Peyer's patch (tissue), 4 donors: ENCODE measurements around the gene ZNF451. TPM values are rescaled to one million over a fixed set of nuclear protein-coding genes. Genes with fewer than 3 reads are reported as not detected.

Experiments
- DNase-seq, 3 donors: peaks; one replicate each; pipeline ENCODE4 v3.0.0-alpha.2; 2017 to 2019
- H3K27ac ChIP-seq, 4 donors: fragments of 200-600 bp; sonication (generic); one replicate each; pipeline ENCODE4 v1.5.1; 2016 to 2019
- H3K27me3 ChIP-seq, 2 donors: fragments of 200-600 bp; sonication (generic); one replicate each; pipeline ENCODE4 v1.5.1; 2019
- H3K36me3 ChIP-seq, 3 donors: fragments of 200-600 bp; sonication (generic); one replicate each; pipeline ENCODE4 v1.5.1; 2016 to 2019
- H3K4me1 ChIP-seq, 4 donors: fragments of 200-600 bp; sonication (generic); one replicate each; pipeline ENCODE4 v1.5.1; 2016 to 2019
- H3K4me3 ChIP-seq, 4 donors: fragments of 200-600 bp; sonication (generic); 1 replicate in 3 of 4; 2 replicates in 1 of 4; pipeline ENCODE4 v1.5.1; 2016 to 2019; ENCODE audit warnings: mild to moderate bottlenecking in 1 of 4
- H3K9me3 ChIP-seq, 4 donors: fragments of 200-600 bp; sonication (generic); one replicate each; pipeline ENCODE4 v1.5.1; 2016 to 2019; ENCODE audit warnings: mild to moderate bottlenecking in 1 of 4
- POLR2A ChIP-seq, 2 donors: fragments of 450-650 bp; IDR thresholded peaks; one replicate each; pipeline ENCODE4 v1.5.1; 2017; ENCODE audit warnings: antibody characterized with exemption in 2 of 2, mild to moderate bottlenecking in 2 of 2, moderate library complexity in 2 of 2
- total RNA-seq, 4 donors: library from RNA; depleted of rRNA; stranded (reverse); fragments of >200 nt; gene quantifications; one replicate each; pipeline ENCODE4 v1.1.0, GENCODE V29; 2016
- TF ChIP-seq, protein P1 (sequence below), 6 experiments: fragments of 450-650 bp in 4 of 6; fragments of 200-600 bp in 2 of 6; sonication (generic) in 1 of 6; IDR thresholded peaks; one replicate each; pipeline ENCODE4 v1.5.1; 2017 to 2019; ENCODE audit warnings: antibody characterized with exemption in 6 of 6, mild to moderate bottlenecking in 3 of 6, moderate library complexity in 1 of 6

The ZNF451 gene
- total RNA-seq, 4 donors from 2014 or later, result 44.5 to 106 (median 54.9) TPM

DNA sequence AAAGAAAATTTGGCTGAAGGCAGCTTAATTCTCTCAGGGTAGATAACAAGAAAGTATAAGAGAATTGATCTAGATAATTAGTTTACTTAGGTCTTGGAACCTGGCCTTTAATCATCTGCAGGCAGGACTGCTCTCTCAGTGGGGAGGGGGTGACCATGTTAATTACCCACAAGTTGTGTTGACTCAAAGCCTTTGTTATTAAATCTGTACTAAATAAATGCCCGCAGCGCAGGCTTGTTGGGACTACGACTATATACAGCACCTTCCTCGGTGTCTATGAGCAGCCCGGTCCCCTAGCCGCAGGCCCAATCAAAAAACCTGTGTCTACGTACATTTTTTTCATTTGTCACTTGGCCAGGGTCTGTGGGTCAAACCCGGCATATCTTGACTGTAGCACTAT lies 15.6 kb upstream of the ZNF451 start:
- Histone ChIP-seq H3K4me3 (no peak overlapping the region), H3K4me1 (no peaks in the 10 kb centered on the region), H3K36me3 (no peaks in the 10 kb centered on the region), H3K9me3 (no peaks in the 10 kb centered on the region), H3K27me3 (no peaks in the 10 kb centered on the region), H3K27ac (no peak overlapping the region)
- no peak for TF ChIP-seq POLR2A (IDR thresholded peaks at IDR 0.05)
- TF ChIP-seq, protein P1, sequence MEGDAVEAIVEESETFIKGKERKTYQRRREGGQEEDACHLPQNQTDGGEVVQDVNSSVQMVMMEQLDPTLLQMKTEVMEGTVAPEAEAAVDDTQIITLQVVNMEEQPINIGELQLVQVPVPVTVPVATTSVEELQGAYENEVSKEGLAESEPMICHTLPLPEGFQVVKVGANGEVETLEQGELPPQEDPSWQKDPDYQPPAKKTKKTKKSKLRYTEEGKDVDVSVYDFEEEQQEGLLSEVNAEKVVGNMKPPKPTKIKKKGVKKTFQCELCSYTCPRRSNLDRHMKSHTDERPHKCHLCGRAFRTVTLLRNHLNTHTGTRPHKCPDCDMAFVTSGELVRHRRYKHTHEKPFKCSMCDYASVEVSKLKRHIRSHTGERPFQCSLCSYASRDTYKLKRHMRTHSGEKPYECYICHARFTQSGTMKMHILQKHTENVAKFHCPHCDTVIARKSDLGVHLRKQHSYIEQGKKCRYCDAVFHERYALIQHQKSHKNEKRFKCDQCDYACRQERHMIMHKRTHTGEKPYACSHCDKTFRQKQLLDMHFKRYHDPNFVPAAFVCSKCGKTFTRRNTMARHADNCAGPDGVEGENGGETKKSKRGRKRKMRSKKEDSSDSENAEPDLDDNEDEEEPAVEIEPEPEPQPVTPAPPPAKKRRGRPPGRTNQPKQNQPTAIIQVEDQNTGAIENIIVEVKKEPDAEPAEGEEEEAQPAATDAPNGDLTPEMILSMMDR (IDR thresholded peaks at IDR 0.05), result no peak
- DNase-seq, result no peak

DNA sequence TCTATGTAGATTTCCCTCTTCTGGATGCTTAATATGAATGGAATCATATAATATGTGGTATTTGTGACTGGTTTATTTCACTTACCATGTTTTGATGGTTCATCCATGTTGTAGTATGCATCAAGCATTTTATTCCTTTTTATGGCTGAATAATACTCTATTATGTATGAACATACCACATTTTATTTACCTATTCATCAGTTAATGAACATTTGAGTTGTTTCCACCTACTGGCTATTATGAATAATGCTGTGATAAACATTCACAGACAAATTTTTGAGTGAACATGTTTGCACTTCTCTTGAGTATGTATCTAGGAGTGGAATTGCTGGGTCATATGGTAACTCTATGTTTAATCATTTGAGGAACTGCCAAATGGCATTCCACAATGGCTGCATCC lies 14.9 kb upstream of the ZNF451 start:
- Histone ChIP-seq H3K27me3 (no peaks in the 10 kb centered on the region), H3K4me1 (no peaks in the 10 kb centered on the region), H3K4me3 (no peak overlapping the region), H3K36me3 (no peaks in the 10 kb centered on the region), H3K9me3 (no peaks in the 10 kb centered on the region), H3K27ac (no peak overlapping the region)
- DNase-seq, result no peak
- TF ChIP-seq, protein P1 (IDR thresholded peaks at IDR 0.05), result no peak
- no peak for TF ChIP-seq POLR2A (IDR thresholded peaks at IDR 0.05)

DNA sequence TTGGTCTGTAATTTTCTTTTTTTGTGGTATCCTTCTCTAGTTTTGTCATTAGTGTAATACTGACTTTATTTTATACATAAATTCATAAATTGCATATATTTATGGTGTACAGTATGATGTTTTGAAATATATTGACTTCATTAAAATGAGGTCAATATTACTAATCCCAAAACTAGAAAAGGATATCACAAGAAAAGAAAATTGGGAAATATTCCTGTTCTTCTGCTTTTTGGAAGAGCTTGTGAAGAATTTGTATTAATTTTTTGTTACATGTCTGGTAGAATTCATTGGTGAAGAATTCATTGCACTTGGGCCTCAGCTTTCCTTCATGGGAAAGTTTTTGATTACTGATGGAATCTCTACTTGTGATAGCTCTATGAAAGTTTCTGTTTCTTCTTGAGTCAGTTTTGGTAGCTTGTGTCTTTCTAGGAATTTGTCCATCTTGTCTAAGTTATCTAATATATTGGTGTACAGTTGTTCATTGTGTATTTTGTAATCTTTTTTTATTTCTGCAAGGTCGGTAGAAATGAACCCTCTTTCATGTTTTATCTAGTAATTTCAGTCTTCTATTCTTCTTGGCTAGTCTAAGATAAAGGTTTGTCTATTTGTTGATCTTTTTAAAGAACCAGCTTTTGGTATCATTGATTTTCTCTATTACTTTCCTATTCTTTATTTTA lies 11.3 kb upstream of the ZNF451 start:
- no peak for DNase-seq
- no peaks in the 10 kb centered on the region for H3K36me3 ChIP-seq
- no peak overlapping the region for H3K27ac ChIP-seq
- TF ChIP-seq, protein P1 (IDR thresholded peaks at IDR 0.05), result no peak
- TF ChIP-seq POLR2A (IDR thresholded peaks at IDR 0.05), result no peak
- H3K9me3 ChIP-seq, result no peaks in the 10 kb centered on the region
- H3K27me3 ChIP-seq, result no peaks in the 10 kb centered on the region
- H3K4me3 ChIP-seq, result no peak overlapping the region
- no peaks in the 10 kb centered on the region for H3K4me1 ChIP-seq

- H3K27ac ChIP-seq, result no peak overlapping the region
- no peak for TF ChIP-seq POLR2A (IDR thresholded peaks at IDR 0.05)
- TF ChIP-seq, protein P1 (IDR thresholded peaks at IDR 0.05), result no peak
- H3K36me3 ChIP-seq, result no peaks in the 10 kb centered on the region
- no peak overlapping the region for H3K4me3 ChIP-seq
- peaks cover 0 to 6% (median 0%) of the 10 kb centered on the region in 4 donors for H3K4me1 ChIP-seq
- no peaks in the 10 kb centered on the region for H3K9me3 ChIP-seq
- DNase-seq, result no peak
- H3K27me3 ChIP-seq, result no peaks in the 10 kb centered on the region
These were observed 4.5 kb upstream of the ZNF451 start for GRCh38 chr6:57085471-57085870.

GRCh38 chr6:57086843-57087242 lies 3.1 kb upstream of the ZNF451 start:
- Histone ChIP-seq H3K9me3 (no peaks in the 10 kb centered on the region), H3K27me3 (no peaks in the 10 kb centered on the region), H3K4me1 (peaks cover 0 to 12% (median 3%) of the 10 kb centered on the region in 4 donors), H3K4me3 (no peak overlapping the region), H3K27ac (no peak overlapping the region), H3K36me3 (no peaks in the 10 kb centered on the region)
- DNase-seq, result no peak
- no peak for TF ChIP-seq POLR2A (IDR thresholded peaks at IDR 0.05)
- TF ChIP-seq, protein P1 (IDR thresholded peaks at IDR 0.05), result no peak
